Cardiac muscle cell (in vitro differentiated cells and primary cell): ENCODE results near the gene INPP5D. TPM values are rescaled to one million over a fixed set of nuclear protein-coding genes. Genes with fewer than 3 reads are reported as not detected.
"Not testable (repeated sequence)": the region's sequence is repeated elsewhere in the genome, so short reads cannot be mapped to it uniquely, and the experiment has no call there.

Experiments used
- DNase-seq, 2 donors: peaks; one replicate each; pipeline versions ENCODE4 v3.0.0 to v3.0.0-alpha.2; 2010 to 2017; ENCODE audit warnings: low read depth in 1 of 2, low spot score in 1 of 2
- H3K27ac ChIP-seq: fragments of 200-600 bp; sonication (generic); 2 replicates; pipeline ENCODE4 v1.5.1; 2016
- H3K27me3 ChIP-seq: fragments of 200-600 bp; sonication (generic); 2 replicates; pipeline ENCODE4 v1.6.0; 2016; ENCODE audit warnings: control low read depth
- H3K36me3 ChIP-seq: fragments of 200-600 bp; sonication (generic); 2 replicates; pipeline ENCODE4 v1.5.1; 2016; ENCODE audit warnings: control low read depth
- H3K4me1 ChIP-seq: fragments of 200-600 bp; sonication (generic); 2 replicates; pipeline ENCODE4 v1.8.1; 2017; ENCODE audit warnings: low read depth, mild to moderate bottlenecking, mixed run types
- H3K4me3 ChIP-seq: fragments of 200-600 bp; sonication (generic); 2 replicates; pipeline ENCODE4 v1.5.1; 2016; ENCODE audit warnings: mild to moderate bottlenecking
- H3K9me3 ChIP-seq: fragments of 200-600 bp; sonication (generic); 2 replicates; pipeline ENCODE4 v1.5.1; 2017; ENCODE audit warnings: low read depth, mild to moderate bottlenecking, control low read depth
- CTCF ChIP-seq: IDR thresholded peaks from 2 replicates; pipeline ENCODE4 v1.5.1; 2012; ENCODE audit warnings: low read depth, mild to moderate bottlenecking, low read length
- polyA plus RNA-seq: library from polyadenylated mRNA; unstranded; fragments of >200 nt; fragmentation: Nextera tagmentation; extraction: Ambion mirVana; gene quantifications from 2 replicates; pipeline ENCODE4 v1.2.1, GENCODE V29; 2016
- total RNA-seq: library from RNA; depleted of rRNA; stranded (reverse); fragments of >200 nt; gene quantifications from 2 replicates; pipeline ENCODE4 v1.2.3, GENCODE V29; 2016

Gene INPP5D
- total and polyA plus RNA-seq, 2 experiments from 2014 or later = 4.5 to 6.8 TPM

DNA sequence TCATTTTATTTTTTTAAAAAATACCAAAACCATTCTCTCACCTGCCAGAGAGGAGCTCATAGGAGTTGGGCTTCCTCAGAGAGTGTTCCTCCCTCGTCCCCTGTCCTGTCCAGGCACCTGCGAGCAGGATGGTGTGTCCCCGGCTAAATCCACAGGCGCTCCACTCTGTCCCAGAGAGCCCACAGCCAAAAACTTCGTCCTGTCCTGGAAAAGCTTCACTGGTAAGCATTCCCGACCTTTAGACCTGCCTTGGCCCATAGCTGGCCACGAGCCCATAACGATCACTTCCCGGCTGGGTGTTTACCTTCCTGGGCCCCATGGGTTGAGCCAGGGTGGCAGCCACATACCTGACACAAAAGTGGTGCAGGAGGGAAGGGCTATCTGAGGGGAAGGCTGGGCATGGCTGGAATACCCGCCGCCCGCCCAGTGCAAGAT, 47.1 kb upstream of the INPP5D start, which contains the start of gene NGEF:
Gene NGEF, minus strand, starts transcription at position 230 of the 435 bp plus-strand sequence. CDS start 38,366 bp downstream, outside the sequence.
- Histone ChIP-seq H3K9me3 (no peaks in the 10 kb centered on the region), H3K4me1 (no peaks in the 10 kb centered on the region), H3K36me3 (no peaks in the 10 kb centered on the region), H3K27me3 (no peaks in the 10 kb centered on the region), H3K4me3 (no peak within 1 kb of the TSS), H3K27ac (no peak within 1 kb of the TSS)
- no peak for DNase-seq
- TF ChIP-seq CTCF = no peak

DNA sequence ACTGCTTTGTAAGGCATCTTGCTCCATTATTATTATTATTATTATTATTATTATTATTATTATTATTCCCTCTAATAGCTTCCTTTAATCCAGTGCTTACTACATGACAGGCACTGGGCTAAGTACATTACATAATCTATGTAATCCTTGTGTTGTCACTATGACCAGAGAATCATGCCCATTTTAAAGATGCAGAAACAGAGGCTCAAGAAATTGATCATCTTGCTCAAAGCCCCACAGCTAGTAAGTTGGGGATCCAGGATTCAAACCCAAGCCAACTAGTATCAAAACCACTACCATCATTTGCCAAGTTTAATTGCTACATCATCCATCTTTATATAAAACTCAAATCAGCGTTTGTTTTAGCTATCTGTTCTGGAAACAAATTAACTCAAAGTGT, 46.5 kb upstream of the INPP5D start:
- H3K27me3 ChIP-seq = no peaks in the 10 kb centered on the region
- H3K4me1 ChIP-seq = no peaks in the 10 kb centered on the region
- H3K9me3 ChIP-seq = no peaks in the 10 kb centered on the region
- no peak for TF ChIP-seq CTCF
- H3K36me3 ChIP-seq = no peaks in the 10 kb centered on the region
- DNase-seq = no peak
- H3K27ac ChIP-seq = no peak overlapping the region
- H3K4me3 ChIP-seq = no peak overlapping the region

DNA sequence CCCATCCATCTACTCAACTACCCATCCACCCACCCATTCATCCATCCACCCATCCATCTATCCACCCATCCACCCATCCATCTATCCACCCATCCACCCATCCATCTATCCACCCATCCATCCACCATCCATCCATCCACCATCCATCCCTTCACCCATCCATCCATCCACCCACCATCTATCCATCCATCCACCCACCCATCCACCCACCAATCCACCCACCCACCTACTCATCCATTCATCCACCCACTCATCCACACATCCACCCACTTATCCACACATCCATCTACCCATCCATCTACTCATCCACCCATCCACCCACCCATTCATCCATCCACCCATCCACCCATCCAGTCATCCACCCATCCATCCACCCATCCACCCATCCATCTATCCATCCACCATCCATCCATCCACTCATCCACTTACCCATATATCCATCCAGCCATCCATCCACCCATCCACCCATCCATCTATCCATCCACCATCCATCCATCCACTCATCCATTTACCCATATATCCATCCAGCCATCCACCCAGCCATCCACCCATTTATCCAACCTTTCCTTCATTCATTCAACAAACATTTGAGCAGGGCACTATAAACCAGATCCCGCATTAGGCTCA, 45.0 kb upstream of the INPP5D start:
- H3K27me3 ChIP-seq = no peaks in the 10 kb centered on the region
- no peak for DNase-seq

GRCh38 chr2:233017947-233018346, 42.2 kb upstream of the INPP5D start:
- H3K27me3 ChIP-seq = no peaks in the 10 kb centered on the region
- no peaks in the 10 kb centered on the region for H3K9me3 ChIP-seq
- no peak overlapping the region for H3K4me3 ChIP-seq
- H3K4me1 ChIP-seq = no peaks in the 10 kb centered on the region
- TF ChIP-seq CTCF = no peak
- no peak overlapping the region for H3K27ac ChIP-seq
- DNase-seq = no peak
- H3K36me3 ChIP-seq = no peaks in the 10 kb centered on the region

More for the DNA sequence above, 45.0 kb upstream of the INPP5D start:
- Histone ChIP-seq H3K27ac (no peak overlapping the region), H3K36me3 (no peaks in the 10 kb centered on the region), H3K4me1 (no peaks in the 10 kb centered on the region), H3K4me3 (no peak overlapping the region), H3K9me3 (no peaks in the 10 kb centered on the region)
- TF ChIP-seq CTCF = no peak

GRCh38 chr2:233019610-233020009, 40.5 kb upstream of the INPP5D start:
- not testable (repeated sequence) for H3K4me3 ChIP-seq, DNase-seq, H3K36me3 ChIP-seq, H3K27me3 ChIP-seq, H3K27ac ChIP-seq, H3K4me1 ChIP-seq, H3K9me3 ChIP-seq

GRCh38 chr2:233020454-233020853, 39.7 kb upstream of the INPP5D start:
- TF ChIP-seq CTCF = no peak
- DNase-seq = no peak

More at GRCh38 chr2:233020454-233020853, 39.7 kb upstream of the INPP5D start:
- Histone ChIP-seq H3K27me3 (no peaks in the 10 kb centered on the region), H3K4me1 (no peaks in the 10 kb centered on the region), H3K36me3 (no peaks in the 10 kb centered on the region), H3K27ac (no peak overlapping the region), H3K4me3 (no peak overlapping the region), H3K9me3 (no peaks in the 10 kb centered on the region)
